GM18907 (cell line): Measurements from ENCODE around the gene NTRK2.

ENCODE experiments used
- ATAC-seq: cut with Tn5 transposase; IDR thresholded peaks from one replicate; pipeline ENCODE4 v1.9.1; 2021; ENCODE audit warnings: mild to moderate bottlenecking, moderate library complexity; ENCODE audit not compliant: unreplicated experiment

NTRK2 gene

GRCh38 chr9:84681516-84682285, 12.2 kb downstream of the NTRK2 start:
- ATAC-seq = no peak

- no peak for ATAC-seq
Observed at GRCh38 chr9:84686068-84686467, 16.5 kb downstream of the NTRK2 start.

GRCh38 chr9:84688956-84689355, 19.4 kb downstream of the NTRK2 start:
- no peak for ATAC-seq

- ATAC-seq = no peak
Observed at GRCh38 chr9:84691634-84692033, 22.1 kb downstream of the NTRK2 start.

- peak; percentile 83 for ATAC-seq
Observed at GRCh38 chr9:84694248-84694647, 24.7 kb downstream of the NTRK2 start.

GRCh38 chr9:84697042-84697441, 27.5 kb downstream of the NTRK2 start:
- ATAC-seq = no peak

GRCh38 chr9:84697509-84698114, 28.1 kb downstream of the NTRK2 start:
- peak; percentile 47 for ATAC-seq

- no peak for ATAC-seq
Observed at GRCh38 chr9:84698323-84698722, 28.8 kb downstream of the NTRK2 start.

GRCh38 chr9:84699984-84700383, 30.5 kb downstream of the NTRK2 start:
- ATAC-seq = no peak

GRCh38 chr9:84701801-84702200, 32.3 kb downstream of the NTRK2 start:
- peak; percentile 88 for ATAC-seq

- ATAC-seq = no peak
Observed at GRCh38 chr9:84702471-84702870, 32.9 kb downstream of the NTRK2 start.

- ATAC-seq = no peak
Observed at GRCh38 chr9:84703793-84704192, 34.3 kb downstream of the NTRK2 start.

GRCh38 chr9:84705128-84705527, 35.6 kb downstream of the NTRK2 start:
- ATAC-seq = no peak

- no peak for ATAC-seq
Observed at GRCh38 chr9:84708400-84708799, 38.9 kb downstream of the NTRK2 start.

- ATAC-seq = no peak
Observed at GRCh38 chr9:84709056-84709455, 39.5 kb downstream of the NTRK2 start.

- no peak for ATAC-seq
Observed at GRCh38 chr9:84710701-84711397, 41.3 kb downstream of the NTRK2 start.

- ATAC-seq = no peak
Observed at GRCh38 chr9:84711398-84711777, 41.9 kb downstream of the NTRK2 start.

- no peak for ATAC-seq
Observed at GRCh38 chr9:84711936-84712335, 42.4 kb downstream of the NTRK2 start.

- ATAC-seq = no peak
Observed at GRCh38 chr9:84716217-84716616, 46.7 kb downstream of the NTRK2 start.

GRCh38 chr9:84718476-84718875, 48.9 kb downstream of the NTRK2 start:
- no peak for ATAC-seq

- no peak for ATAC-seq
Observed at GRCh38 chr9:84722388-84722989, 53.0 kb downstream of the NTRK2 start.

GRCh38 chr9:84723426-84723825, 53.9 kb downstream of the NTRK2 start:
- ATAC-seq = no peak
